BJ (cell line): ENCODE measurements around the gene AADACL4. TPM values are rescaled to one million over a fixed set of nuclear protein-coding genes. Genes with fewer than 3 reads are reported as not detected.
"Not testable (repeated sequence)": the region's sequence is repeated elsewhere in the genome, so short reads cannot be mapped to it uniquely, and the experiment has no call there.

Experiments used
- CTCF ChIA-PET: fragments of 350-600 bp; formaldehyde crosslinking; extraction: SDS; loops from one replicate; lab custom pipeline; 2021; ENCODE audit warnings: antibody characterized with exemption, inconsistent platforms; lab: Yijun Ruan, JAX
- POLR2A ChIA-PET: fragments of 300-600 bp; sonication (Branson Sonifier 250); formaldehyde crosslinking; extraction: SDS; loops from one replicate; lab custom pipeline; 2021; ENCODE audit warnings: antibody characterized with exemption; lab: Charles Lee
- DNase-seq: peaks from one replicate; pipeline ENCODE4 v3.0.0-alpha.2; 2011; ENCODE audit warnings: low read depth
- H3K27me3 ChIP-seq: 2 replicates; pipeline ENCODE4 v1.6.0; 2011; ENCODE audit warnings: low read length; ENCODE audit not compliant: control insufficient read depth, insufficient read depth
- H3K36me3 ChIP-seq: 2 replicates; pipeline ENCODE4 v1.5.1; 2011; ENCODE audit warnings: low read length; ENCODE audit not compliant: control insufficient read depth, insufficient read depth
- H3K4me3 ChIP-seq: 2 replicates; pipeline ENCODE4 v1.5.1; 2011; ENCODE audit warnings: low read depth, mild to moderate bottlenecking, control low read depth, low read length
- polyA plus RNA-seq: library from polyadenylated mRNA; depleted of rRNA; stranded (reverse); fragments of >200 nt; gene quantifications from 2 replicates; pipeline ENCODE4 v1.2.3, GENCODE V29; 2011
- TF ChIP-seq, protein P1 (sequence below): IDR thresholded peaks from 2 replicates; pipeline ENCODE4 v1.5.1; 2011; ENCODE audit warnings: low read depth, mild to moderate bottlenecking, control low read depth, inconsistent platforms, low read length, moderate library complexity; ENCODE audit not compliant: insufficient read depth

AADACL4 gene
- polyA plus RNA-seq, 1 experiment, result 0.20 TPM

DNA sequence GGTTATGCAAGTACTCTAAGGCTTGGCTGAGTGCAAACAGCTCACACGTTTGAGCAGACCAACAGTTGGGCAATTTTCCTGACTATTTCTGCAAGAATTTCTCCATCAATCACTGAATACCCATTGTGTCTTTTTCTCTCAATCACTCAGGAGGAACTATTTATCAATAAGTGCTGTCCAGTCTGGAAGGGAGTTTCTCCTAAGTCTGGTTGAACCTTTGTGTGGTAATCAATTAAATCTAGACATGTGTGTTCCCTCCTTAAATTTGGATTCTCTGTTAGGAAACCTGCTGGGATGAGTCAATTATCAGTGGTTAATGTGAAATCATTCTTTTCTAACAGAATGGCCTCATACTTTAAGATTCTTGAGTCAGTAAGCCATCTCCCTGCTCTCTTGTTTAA, 65.2 kb downstream of the AADACL4 start:
- ChIA-PET CTCF (interaction anchor here (0.8 kb wide), 1 partner anchor 42 kb away, joined by 3 read pairs; no protein-coding TSS in a partner anchor), POLR2A (no interaction called here)
- Histone ChIP-seq H3K27me3 (no peaks in the 10 kb centered on the region), H3K4me3 (no peak overlapping the region), H3K36me3 (no peaks in the 10 kb centered on the region)
- TF ChIP-seq, protein P1, sequence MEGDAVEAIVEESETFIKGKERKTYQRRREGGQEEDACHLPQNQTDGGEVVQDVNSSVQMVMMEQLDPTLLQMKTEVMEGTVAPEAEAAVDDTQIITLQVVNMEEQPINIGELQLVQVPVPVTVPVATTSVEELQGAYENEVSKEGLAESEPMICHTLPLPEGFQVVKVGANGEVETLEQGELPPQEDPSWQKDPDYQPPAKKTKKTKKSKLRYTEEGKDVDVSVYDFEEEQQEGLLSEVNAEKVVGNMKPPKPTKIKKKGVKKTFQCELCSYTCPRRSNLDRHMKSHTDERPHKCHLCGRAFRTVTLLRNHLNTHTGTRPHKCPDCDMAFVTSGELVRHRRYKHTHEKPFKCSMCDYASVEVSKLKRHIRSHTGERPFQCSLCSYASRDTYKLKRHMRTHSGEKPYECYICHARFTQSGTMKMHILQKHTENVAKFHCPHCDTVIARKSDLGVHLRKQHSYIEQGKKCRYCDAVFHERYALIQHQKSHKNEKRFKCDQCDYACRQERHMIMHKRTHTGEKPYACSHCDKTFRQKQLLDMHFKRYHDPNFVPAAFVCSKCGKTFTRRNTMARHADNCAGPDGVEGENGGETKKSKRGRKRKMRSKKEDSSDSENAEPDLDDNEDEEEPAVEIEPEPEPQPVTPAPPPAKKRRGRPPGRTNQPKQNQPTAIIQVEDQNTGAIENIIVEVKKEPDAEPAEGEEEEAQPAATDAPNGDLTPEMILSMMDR, result no peak
- no peak for DNase-seq

DNA sequence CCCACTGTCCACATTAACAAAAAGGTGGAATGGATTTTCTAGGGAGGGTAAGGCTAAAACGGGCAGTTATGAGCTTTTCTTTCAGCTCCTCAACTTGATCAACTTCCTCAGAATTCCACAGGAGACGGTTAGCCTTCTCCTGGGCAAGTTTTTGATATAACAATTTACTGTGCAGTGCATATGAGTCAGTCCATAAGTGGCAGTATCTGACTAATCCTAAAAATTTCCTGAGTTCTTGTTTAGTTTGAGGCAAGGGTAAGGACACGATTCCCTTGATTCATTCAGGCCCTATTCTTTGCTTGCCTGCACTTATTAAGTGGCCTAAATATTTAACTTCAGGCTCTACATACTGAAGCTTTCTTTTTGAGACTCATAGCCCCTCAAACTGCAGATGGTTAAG, 65.8 kb downstream of the AADACL4 start:
- ChIA-PET POLR2A (no interaction called here), CTCF (interaction anchor here (0.8 kb wide), 1 partner anchor 43 kb away, joined by 3 read pairs; no protein-coding TSS in a partner anchor)
- H3K4me3 ChIP-seq, result no peak overlapping the region
- no peaks in the 10 kb centered on the region for H3K36me3 ChIP-seq
- TF ChIP-seq, protein P1, result no peak
- H3K27me3 ChIP-seq, result no peaks in the 10 kb centered on the region
- DNase-seq, result no peak

DNA sequence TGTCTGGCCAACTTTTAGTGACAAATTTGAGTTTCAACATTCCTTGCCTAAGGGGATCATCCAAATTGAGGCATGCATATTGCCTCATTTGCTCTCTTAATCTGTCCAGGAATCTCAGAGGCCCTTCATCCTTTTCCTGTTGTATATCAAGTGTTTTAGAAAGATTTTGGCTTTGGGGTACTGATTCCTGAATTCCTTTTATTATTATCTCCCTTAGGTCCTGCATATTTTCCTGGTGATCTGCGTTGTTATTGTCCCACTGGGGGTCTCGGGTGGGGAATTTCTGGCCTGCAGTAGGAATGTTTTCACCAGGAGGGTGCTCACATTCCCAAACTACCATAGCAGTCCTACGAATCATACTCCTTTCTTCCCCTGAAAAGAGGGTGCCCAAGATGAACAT, 67.7 kb downstream of the AADACL4 start:
- CTCF ChIA-PET, result no interaction called here
- POLR2A ChIA-PET, result no interaction called here
- TF ChIP-seq, protein P1, result no peak
- peak; percentile 49 for DNase-seq
- Histone ChIP-seq H3K4me3 (no peak overlapping the region), H3K36me3 (no peaks in the 10 kb centered on the region), H3K27me3 (no peaks in the 10 kb centered on the region)

DNA sequence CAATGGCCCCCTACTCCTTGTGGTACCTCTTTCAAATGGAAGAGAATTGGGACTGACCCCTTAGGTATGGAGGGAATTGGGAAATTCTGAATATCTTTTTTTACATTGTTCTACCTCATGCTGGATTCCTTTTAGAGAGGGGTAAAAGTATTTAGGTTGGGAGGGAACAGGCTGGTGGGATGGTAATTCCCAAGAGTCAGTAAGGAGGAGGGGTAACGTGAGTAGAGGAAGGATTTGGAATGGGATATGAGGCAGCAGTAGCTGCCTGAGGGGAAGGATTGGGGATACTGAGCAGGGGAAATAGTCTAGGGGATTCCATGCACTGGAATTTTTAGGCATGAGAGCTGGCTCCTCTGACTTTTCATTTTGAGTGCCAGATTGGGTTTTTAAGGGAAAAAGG, 68.2 kb downstream of the AADACL4 start:
- POLR2A ChIA-PET, result interaction anchor here (0.6 kb wide), 1 partner anchor 94 kb away, joined by 17 read pairs; the partner anchor contains the start of gene DHRS3
- CTCF ChIA-PET, result interaction anchor here (0.7 kb wide), 1 partner anchor 1276 kb away, joined by 3 read pairs; no protein-coding TSS in a partner anchor

DNA sequence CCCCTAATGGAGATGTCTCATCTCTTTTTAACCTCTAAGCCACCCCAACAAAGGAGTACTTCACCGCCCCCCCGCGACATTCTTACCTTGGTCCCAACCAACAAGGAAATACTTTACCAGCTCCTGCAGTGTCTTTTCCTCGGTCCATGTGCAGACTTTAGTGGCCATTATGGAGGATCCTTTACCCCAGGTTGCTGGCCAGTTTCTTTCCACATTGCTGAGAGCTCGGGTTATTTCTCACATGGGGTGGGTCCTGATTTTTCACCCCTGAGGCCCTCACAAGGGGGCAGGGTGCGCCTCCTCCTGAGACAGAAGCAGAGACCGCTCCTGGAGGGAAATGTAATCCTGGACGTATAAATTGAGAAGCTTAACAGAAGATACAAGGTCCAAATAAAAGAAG, 69.0 kb downstream of the AADACL4 start:
- H3K27me3 ChIP-seq, result no peaks in the 10 kb centered on the region
- DNase-seq, result no peak
- TF ChIP-seq, protein P1, result no peak
- no peak overlapping the region for H3K4me3 ChIP-seq
- no peaks in the 10 kb centered on the region for H3K36me3 ChIP-seq
- POLR2A ChIA-PET, result no interaction called here
- CTCF ChIA-PET, result no interaction called here

More for the DNA sequence above, 68.2 kb downstream of the AADACL4 start:
- H3K4me3 ChIP-seq, result no peak overlapping the region
- DNase-seq, result no peak
- H3K27me3 ChIP-seq, result no peaks in the 10 kb centered on the region
- H3K36me3 ChIP-seq, result no peaks in the 10 kb centered on the region
- TF ChIP-seq, protein P1, result no peak

DNA sequence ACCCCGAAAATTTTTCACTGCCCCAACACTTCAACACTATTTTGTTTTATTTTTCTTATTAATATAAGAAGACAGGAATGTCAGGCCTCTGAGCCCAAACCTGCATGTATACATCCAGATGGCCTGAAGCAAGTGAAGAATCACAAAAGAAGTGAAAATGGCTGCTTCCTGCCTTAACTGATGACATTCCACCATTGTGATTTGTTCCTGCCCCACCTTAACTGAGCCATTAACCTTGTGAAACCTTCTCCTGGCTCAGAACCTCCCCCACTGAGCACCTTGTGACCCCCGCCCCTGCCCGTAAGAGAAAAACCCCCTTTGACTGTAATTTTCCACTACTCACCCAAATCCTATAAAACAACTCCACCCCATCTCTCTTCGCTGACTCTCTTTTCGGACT, 69.8 kb downstream of the AADACL4 start:
- H3K4me3 ChIP-seq, POLR2A ChIA-PET, DNase-seq, CTCF ChIA-PET, H3K36me3 ChIP-seq, H3K27me3 ChIP-seq: not testable (repeated sequence)
